ENCODE data around the gene REEP3. TPM values are rescaled to one million over a fixed set of nuclear protein-coding genes. Genes with fewer than 3 reads are reported as not detected.

The REEP3 gene
- total and polyA plus RNA-seq, 2 donors (not counting 1 experiment from before 2014, with no cell fraction given): 2.2 to 8.8 TPM

DNA sequence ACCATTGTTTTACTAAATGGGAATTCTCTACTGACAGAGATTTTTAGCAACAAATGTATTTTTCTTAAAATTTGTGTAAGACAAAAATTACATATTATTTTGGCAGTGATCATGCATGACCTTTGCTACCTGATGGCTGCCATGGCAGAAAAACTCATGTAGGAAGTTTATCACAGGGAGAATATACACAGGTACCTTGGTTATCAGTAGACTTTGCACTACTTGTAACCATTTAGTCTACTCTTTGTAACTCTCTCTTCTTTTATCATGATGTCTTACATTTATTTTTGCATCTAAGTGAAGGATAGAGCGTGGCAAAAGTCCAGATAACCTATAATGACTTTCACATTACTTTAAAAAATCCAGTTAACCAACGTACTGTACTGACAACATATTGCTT, 34.1 kb downstream of the REEP3 start:
- Mint-ChIP-seq H3K27me3 (no peaks in the 10 kb centered on the region), H3K4me3 (no peak overlapping the region), H3K4me1 (peaks cover 25% of the 10 kb centered on the region), H3K27ac (no peak overlapping the region), H3K9me3 (ENCODE audit: insufficient read depth) (no peaks in the 10 kb centered on the region)
- ATAC-seq (ENCODE audit: low read depth): no peak
- Histone ChIP-seq H3K27me3 (replicated peaks in 1 of 4; ENCODE audit: control extremely low read depth in 1 of 4, control insufficient read depth in 3 of 4, insufficient read depth in 4 of 4, low read length in 3 of 4) (no peaks in the 10 kb centered on the region), H3K4me1 (ENCODE audit: control insufficient read depth in 2 of 2, insufficient read depth in 2 of 2, low read length in 2 of 2) (peaks cover 10 to 12% of the 10 kb centered on the region in 2 donors), H4K20me1 (ENCODE audit: control insufficient read depth, insufficient read depth, low read length, poor library complexity, severe bottlenecking) (no peaks in the 10 kb centered on the region), H3K79me2 (ENCODE audit: control insufficient read depth, insufficient read depth, low read length) (peaks cover 23% of the 10 kb centered on the region), H3K27ac (ENCODE audit: low read length in 2 of 2) (peak overlapping the region in 1 of 2 donors; percentile 63), H3K4me2 (replicated peaks; ENCODE audit: low read depth, low read length, poor library complexity, severe bottlenecking) (no peak overlapping the region), H3K9me3 (ENCODE audit: control extremely low read depth in 1 of 3, control insufficient read depth in 2 of 3, insufficient read depth in 1 of 3, low read length in 2 of 3) (no peaks in the 10 kb centered on the region), H2AFZ (ENCODE audit: insufficient read depth, low read depth, low read length, poor library complexity, severe bottlenecking) (no peak overlapping the region), H3K9ac (ENCODE audit: low read length) (no peak overlapping the region), H3K4me3 (ENCODE audit: control extremely low read depth in 1 of 5, extremely low read depth in 1 of 5, insufficient read depth in 1 of 5, low read depth in 2 of 5, low read length in 4 of 5) (no peak overlapping the region), H3K36me3 (replicated peaks in 1 of 2; ENCODE audit: control extremely low read depth in 1 of 2, control insufficient read depth in 1 of 2, extremely low read depth in 1 of 2, insufficient read depth in 2 of 2, low read length in 1 of 2) (no peaks in the 10 kb centered on the region)
- WGBS (ENCODE audit: insufficient coverage): no CpG with 5 or more reads among the region's 2 CpGs
- no peak for TF ChIP-seq EZH2 (IDR thresholded peaks at IDR 0.05; ENCODE audit: borderline replicate concordance, insufficient read depth, low read depth, low read length, poor library complexity, severe bottlenecking)
- DNase-seq: no peak
- POLR2A ChIA-PET: no interaction called here
- CTCF ChIA-PET: interaction anchor here (1.2 kb wide), 1 partner anchor 165 kb away, joined by 6 read pairs; no protein-coding TSS in a partner anchor
- intact Hi-C loops (cut with micrococcal nuclease): no loop called here

- H3K27me3 Mint-ChIP-seq: no peaks in the 10 kb centered on the region
- POLR2A ChIA-PET: no interaction called here
- H3K79me2 ChIP-seq (ENCODE audit: control insufficient read depth, insufficient read depth, low read length): peaks cover 36% of the 10 kb centered on the region
Measured at GRCh38 chr10:63558132-63558784, 37.1 kb downstream of the REEP3 start.

More at GRCh38 chr10:63558132-63558784, 37.1 kb downstream of the REEP3 start:
- no peak for TF ChIP-seq CTCF (IDR thresholded peaks at IDR 0.05)
- TF ChIP-seq EZH2 (IDR thresholded peaks at IDR 0.05; ENCODE audit: borderline replicate concordance, insufficient read depth, low read depth, low read length, poor library complexity, severe bottlenecking): no peak
- no peaks in the 10 kb centered on the region for H3K9me3 ChIP-seq (ENCODE audit: control extremely low read depth in 1 of 3, control insufficient read depth in 2 of 3, insufficient read depth in 1 of 3, low read length in 2 of 3)
- intact Hi-C loops (cut with micrococcal nuclease): no loop called here
- DNase-seq: no peak
- H4K20me1 ChIP-seq (ENCODE audit: control insufficient read depth, insufficient read depth, low read length, poor library complexity, severe bottlenecking): no peaks in the 10 kb centered on the region
- H3K4me1 ChIP-seq (ENCODE audit: control insufficient read depth in 2 of 2, insufficient read depth in 2 of 2, low read length in 2 of 2): peaks cover 10 to 12% of the 10 kb centered on the region in 2 donors
- ATAC-seq (ENCODE audit: low read depth): no peak
- H3K9ac ChIP-seq (ENCODE audit: low read length): no peak overlapping the region
- CTCF ChIA-PET: interaction anchor here (1.0 to 1.3 kb wide), 2 partner anchors 12 to 341 kb away, joined by 3 read pairs; no protein-coding TSS in a partner anchor
- 100% methylated on average over 2 of the region's 5 CpGs for WGBS (ENCODE audit: insufficient coverage)
- H3K4me3 Mint-ChIP-seq: no peak overlapping the region
- no peak overlapping the region for H3K27ac ChIP-seq (ENCODE audit: low read length in 2 of 2)
- no peaks in the 10 kb centered on the region for H3K27me3 ChIP-seq (replicated peaks in 1 of 4; ENCODE audit: control extremely low read depth in 1 of 4, control insufficient read depth in 3 of 4, insufficient read depth in 4 of 4, low read length in 3 of 4)
- H3K27ac Mint-ChIP-seq: no peak overlapping the region
- H3K4me1 Mint-ChIP-seq: peaks cover 17% of the 10 kb centered on the region
- H3K4me3 ChIP-seq (ENCODE audit: control extremely low read depth in 1 of 5, extremely low read depth in 1 of 5, insufficient read depth in 1 of 5, low read depth in 2 of 5, low read length in 4 of 5): no peak overlapping the region
- H2AFZ ChIP-seq (ENCODE audit: insufficient read depth, low read depth, low read length, poor library complexity, severe bottlenecking): no peak overlapping the region
- H3K36me3 ChIP-seq (replicated peaks in 1 of 2; ENCODE audit: control extremely low read depth in 1 of 2, control insufficient read depth in 1 of 2, extremely low read depth in 1 of 2, insufficient read depth in 2 of 2, low read length in 1 of 2): no peaks in the 10 kb centered on the region
- no peaks in the 10 kb centered on the region for H3K9me3 Mint-ChIP-seq (ENCODE audit: insufficient read depth)
- H3K4me2 ChIP-seq (replicated peaks; ENCODE audit: low read depth, low read length, poor library complexity, severe bottlenecking): no peak overlapping the region

All from B cell (primary cell).